ENCODE results near the gene TACC3. TPM values are rescaled to one million over a fixed set of nuclear protein-coding genes. Genes with fewer than 3 reads are reported as not detected.

TACC3 gene
- total and polyA plus RNA-seq, 4 donors = 8.4 to 42.3 (median 21.8) TPM

DNA sequence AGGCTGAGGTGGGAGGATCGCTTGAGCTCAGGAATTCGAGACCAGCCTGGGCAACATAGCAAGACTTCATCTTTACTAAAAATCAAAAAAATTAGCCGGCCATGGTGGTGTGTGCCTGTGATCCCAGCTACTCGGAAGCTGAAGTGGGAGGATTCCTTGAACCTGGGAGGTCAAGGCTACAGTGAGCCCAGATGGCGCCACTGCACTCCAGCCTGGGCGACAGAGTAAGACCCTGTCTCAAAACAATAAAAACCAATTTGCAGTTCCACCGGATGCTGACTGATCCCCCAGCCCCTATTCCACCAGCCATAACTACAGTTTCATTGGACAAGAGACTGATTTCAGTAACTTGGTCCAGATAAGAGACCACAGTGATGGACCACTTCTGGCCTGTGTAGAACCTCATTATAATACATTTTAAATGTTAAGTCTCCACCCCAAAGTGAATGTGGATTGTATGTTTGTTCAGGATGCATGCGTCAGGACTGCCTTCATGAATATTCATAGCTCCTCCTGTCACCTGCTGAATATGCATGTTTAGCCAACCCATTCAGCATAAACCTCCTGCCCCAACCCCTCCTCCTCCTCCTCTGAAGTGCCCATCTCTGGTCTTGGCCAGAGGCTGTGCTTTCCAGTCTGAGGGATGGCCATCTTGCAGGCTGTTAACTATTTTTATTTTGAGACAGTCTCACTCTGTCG lies 6.9 kb upstream of the TACC3 start:
- no peaks in the 10 kb centered on the region for H3K9me3 ChIP-seq (ENCODE audit: control insufficient read depth, insufficient read depth, low read length)
- no peak overlapping the region for H3K27ac ChIP-seq (ENCODE audit: low read depth, low read length)
- WGBS (ENCODE audit: insufficient coverage) = 58% methylated on average over 6 of the region's 9 CpGs
- peak in 1 of 6 donors; percentile 33 for DNase-seq (ENCODE audit: low read depth in 4 of 6, low spot score in 6 of 6)
- no peaks in the 10 kb centered on the region for H3K27me3 ChIP-seq (ENCODE audit: control insufficient read depth, insufficient read depth, low read length)
- H3K36me3 ChIP-seq (ENCODE audit: control insufficient read depth, insufficient read depth, low read length) = peaks cover 43% of the 10 kb centered on the region
- peaks cover 50% of the 10 kb centered on the region for H3K4me1 ChIP-seq (ENCODE audit: control insufficient read depth, insufficient read depth, low read length)
- no peak overlapping the region for H3K4me3 ChIP-seq (ENCODE audit: low read depth, low read length)

DNA sequence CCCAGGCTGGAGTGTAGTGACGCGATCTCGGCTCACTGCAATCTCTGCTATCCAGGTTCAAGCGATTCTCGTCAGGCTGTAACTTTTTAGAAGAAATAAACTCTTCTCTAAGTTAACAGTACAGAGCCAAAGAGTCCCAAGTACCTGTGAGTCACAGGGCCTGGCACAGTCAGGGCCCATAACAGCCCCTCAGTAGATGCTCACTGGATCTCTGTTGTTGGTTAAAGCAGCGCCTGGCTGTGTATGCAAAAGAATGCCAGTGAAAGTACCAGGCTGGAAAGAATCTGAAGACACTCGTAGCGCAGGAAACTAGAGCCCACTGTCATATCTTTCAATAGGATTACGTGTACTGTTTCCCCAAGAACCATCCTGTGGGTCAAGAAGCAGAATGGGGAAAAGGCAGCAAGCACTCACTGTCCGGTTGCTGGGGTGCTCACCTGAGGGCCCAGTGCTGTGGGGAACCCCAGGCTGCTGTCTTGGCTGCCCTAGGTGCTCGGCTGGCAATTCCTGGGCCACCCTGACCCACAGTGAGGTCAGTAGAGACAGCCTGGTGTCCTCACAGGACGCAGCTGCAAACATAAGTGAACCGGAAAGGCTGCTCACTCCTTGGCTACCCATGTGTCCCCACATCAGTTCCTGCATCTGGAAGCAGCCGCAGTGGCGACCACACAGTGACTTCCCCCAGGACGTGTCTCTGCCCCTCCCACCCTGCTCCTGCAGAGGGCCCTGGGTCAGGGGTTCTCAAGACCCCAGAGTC lies 6.1 kb upstream of the TACC3 start:
- no peak for DNase-seq (ENCODE audit: low read depth in 4 of 6, low spot score in 6 of 6)
- Histone ChIP-seq H3K27me3 (ENCODE audit: control insufficient read depth, insufficient read depth, low read length) (no peaks in the 10 kb centered on the region), H3K4me1 (ENCODE audit: control insufficient read depth, insufficient read depth, low read length) (peaks cover 55% of the 10 kb centered on the region), H3K36me3 (ENCODE audit: control insufficient read depth, insufficient read depth, low read length) (peaks cover 41% of the 10 kb centered on the region), H3K9me3 (ENCODE audit: control insufficient read depth, insufficient read depth, low read length) (no peaks in the 10 kb centered on the region), H3K4me3 (ENCODE audit: low read depth, low read length) (no peak overlapping the region), H3K27ac (ENCODE audit: low read depth, low read length) (no peak overlapping the region)
- WGBS (ENCODE audit: insufficient coverage) = 73% methylated on average over 16 of the region's 16 CpGs

DNA sequence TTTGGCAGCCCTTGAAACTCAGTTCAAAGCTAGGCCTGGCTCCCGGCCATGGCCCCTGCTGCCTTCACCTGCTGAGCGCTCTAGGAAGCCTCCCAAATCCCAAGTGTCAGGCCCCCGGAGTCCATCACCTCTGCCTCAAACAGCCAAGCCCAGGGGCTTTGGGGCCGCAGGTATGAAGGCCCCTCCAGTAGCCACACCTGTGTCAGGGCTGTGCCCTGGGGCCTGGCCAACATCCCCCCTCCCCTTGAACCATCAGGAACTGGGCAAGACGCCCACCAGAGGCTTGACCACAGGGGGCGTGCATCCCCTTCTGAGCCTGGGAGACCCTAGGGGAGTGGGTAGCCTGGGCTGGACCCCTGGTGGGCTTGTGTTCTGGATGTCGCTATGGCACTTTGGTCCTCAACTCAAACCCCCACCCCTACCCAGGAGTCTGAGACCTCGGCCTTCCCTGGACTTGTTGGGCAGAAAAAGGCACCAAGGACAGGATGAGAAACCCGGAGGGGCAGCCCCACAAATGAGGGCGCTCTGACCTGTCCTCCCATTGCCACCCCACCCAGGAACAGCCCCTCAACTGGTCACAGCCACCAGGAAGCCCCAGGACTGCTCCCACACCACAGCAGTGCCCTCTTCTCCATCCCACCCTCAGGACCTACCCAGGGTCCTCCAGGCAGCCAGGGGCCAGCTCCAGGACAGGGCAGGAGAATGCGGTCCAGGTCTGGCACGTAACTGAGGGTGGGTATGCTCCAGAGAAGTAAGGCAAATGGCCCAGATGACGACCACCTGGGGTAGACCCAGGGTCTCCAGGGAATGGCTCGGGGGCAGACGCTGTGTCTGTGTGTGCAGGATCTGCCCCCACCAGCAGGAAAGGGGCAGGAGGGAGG lies 5.0 kb upstream of the TACC3 start:
- H3K4me1 ChIP-seq (ENCODE audit: control insufficient read depth, insufficient read depth, low read length) = peaks cover 48% of the 10 kb centered on the region

DNA sequence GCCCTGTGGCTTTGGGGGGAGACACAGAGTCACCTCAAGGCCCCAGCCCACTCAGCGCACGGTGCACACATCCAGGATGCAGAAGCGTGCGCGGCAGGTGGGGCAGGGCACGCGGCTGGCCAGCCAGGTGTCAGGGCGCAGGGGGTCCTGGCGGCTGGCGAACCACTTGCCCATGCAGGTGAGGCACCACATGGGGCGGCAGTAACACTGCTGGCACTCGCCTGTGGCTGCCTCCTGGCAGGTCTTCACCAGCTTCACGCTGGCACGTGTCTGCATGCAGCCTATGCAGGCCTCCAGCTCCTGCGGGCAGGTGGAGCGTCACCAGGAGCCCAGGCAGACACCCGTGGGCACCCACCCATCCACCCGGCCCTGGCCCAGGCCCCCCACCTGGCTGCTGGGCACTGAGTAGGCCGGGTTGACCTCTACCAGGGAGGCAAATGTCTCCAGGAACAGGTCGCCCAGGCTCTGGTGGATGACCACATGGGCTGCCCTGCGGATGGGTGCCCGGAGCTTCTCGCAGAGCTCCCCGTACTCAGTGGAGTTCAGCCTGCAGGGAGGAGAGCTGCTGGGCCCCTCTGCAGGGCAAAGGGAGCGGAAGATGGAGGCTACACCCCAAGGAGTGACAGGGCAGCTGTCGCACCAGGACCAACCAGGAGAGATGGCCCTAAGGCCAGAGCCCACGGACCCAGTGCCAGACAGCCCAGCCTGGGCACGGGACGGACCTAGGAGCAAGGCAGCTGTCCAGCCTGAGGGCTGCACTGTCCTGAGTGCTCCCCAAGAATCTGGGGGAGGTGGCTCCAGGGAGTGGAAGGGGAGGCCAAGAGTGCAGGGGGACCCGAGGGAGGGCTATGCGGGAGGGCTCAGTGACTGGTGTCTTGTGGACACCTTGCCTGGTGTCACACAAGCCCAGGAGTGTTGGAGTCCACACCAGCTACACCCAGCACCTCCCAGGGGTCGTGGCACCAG lies 3.9 kb upstream of the TACC3 start:
- peaks cover 55% of the 10 kb centered on the region for H3K4me1 ChIP-seq (ENCODE audit: control insufficient read depth, insufficient read depth, low read length)
- no peak overlapping the region for H3K4me3 ChIP-seq (ENCODE audit: low read depth, low read length)
- H3K27ac ChIP-seq (ENCODE audit: low read depth, low read length) = no peak overlapping the region
- H3K27me3 ChIP-seq (ENCODE audit: control insufficient read depth, insufficient read depth, low read length) = no peaks in the 10 kb centered on the region
- WGBS (ENCODE audit: insufficient coverage) = 95% methylated on average over 32 of the region's 32 CpGs
- peaks cover 45% of the 10 kb centered on the region for H3K36me3 ChIP-seq (ENCODE audit: control insufficient read depth, insufficient read depth, low read length)
- H3K9me3 ChIP-seq (ENCODE audit: control insufficient read depth, insufficient read depth, low read length) = no peaks in the 10 kb centered on the region
- DNase-seq (ENCODE audit: low read depth in 4 of 6, low spot score in 6 of 6) = no peak

More for the DNA sequence above, 5.0 kb upstream of the TACC3 start:
- no peak for DNase-seq (ENCODE audit: low read depth in 4 of 6, low spot score in 6 of 6)
- Histone ChIP-seq H3K9me3 (ENCODE audit: control insufficient read depth, insufficient read depth, low read length) (no peaks in the 10 kb centered on the region), H3K4me3 (ENCODE audit: low read depth, low read length) (no peak overlapping the region), H3K36me3 (ENCODE audit: control insufficient read depth, insufficient read depth, low read length) (peaks cover 41% of the 10 kb centered on the region), H3K27ac (ENCODE audit: low read depth, low read length) (no peak overlapping the region), H3K27me3 (ENCODE audit: control insufficient read depth, insufficient read depth, low read length) (no peaks in the 10 kb centered on the region)
- WGBS (ENCODE audit: insufficient coverage) = 90% methylated on average over 9 of the region's 15 CpGs

- no peak for DNase-seq (ENCODE audit: low read depth in 4 of 6, low spot score in 6 of 6)
- H3K27me3 ChIP-seq (ENCODE audit: control insufficient read depth, insufficient read depth, low read length) = no peaks in the 10 kb centered on the region
- no peak overlapping the region for H3K4me3 ChIP-seq (ENCODE audit: low read depth, low read length)
- peaks cover 55% of the 10 kb centered on the region for H3K4me1 ChIP-seq (ENCODE audit: control insufficient read depth, insufficient read depth, low read length)
- H3K9me3 ChIP-seq (ENCODE audit: control insufficient read depth, insufficient read depth, low read length) = no peaks in the 10 kb centered on the region
- peaks cover 47% of the 10 kb centered on the region for H3K36me3 ChIP-seq (ENCODE audit: control insufficient read depth, insufficient read depth, low read length)
- 88% methylated on average over 30 of the region's 31 CpGs for WGBS (ENCODE audit: insufficient coverage)
- no peak overlapping the region for H3K27ac ChIP-seq (ENCODE audit: low read depth, low read length)
Measured at GRCh38 chr4:1718095-1718850, 3.0 kb upstream of the TACC3 start.

GRCh38 chr4:1720163-1720983 lies 948 bp upstream of the TACC3 start:
- WGBS (ENCODE audit: insufficient coverage) = under 1% methylated on average over 79 of the region's 79 CpGs
- Histone ChIP-seq H3K36me3 (ENCODE audit: control insufficient read depth, insufficient read depth, low read length) (peaks cover 56% of the 10 kb centered on the region), H3K4me1 (ENCODE audit: control insufficient read depth, insufficient read depth, low read length) (peaks cover 46% of the 10 kb centered on the region), H3K27ac (ENCODE audit: low read depth, low read length) (peak overlapping the region; percentile 80), H3K27me3 (ENCODE audit: control insufficient read depth, insufficient read depth, low read length) (no peaks in the 10 kb centered on the region), H3K4me3 (ENCODE audit: low read depth, low read length) (peak overlapping the region; percentile 57), H3K9me3 (ENCODE audit: control insufficient read depth, insufficient read depth, low read length) (no peaks in the 10 kb centered on the region)
- peak in 3 of 6 donors; percentile 7 to 53 (median 51) for DNase-seq (ENCODE audit: low read depth in 4 of 6, low spot score in 6 of 6)

GRCh38 chr4:1721666-1722550 lies 587 bp downstream of the TACC3 start:
- Histone ChIP-seq H3K4me3 (ENCODE audit: low read depth, low read length) (peak overlapping the region; percentile 35), H3K4me1 (ENCODE audit: control insufficient read depth, insufficient read depth, low read length) (peaks cover 52% of the 10 kb centered on the region), H3K9me3 (ENCODE audit: control insufficient read depth, insufficient read depth, low read length) (no peaks in the 10 kb centered on the region), H3K27ac (ENCODE audit: low read depth, low read length) (no peak overlapping the region), H3K27me3 (ENCODE audit: control insufficient read depth, insufficient read depth, low read length) (no peaks in the 10 kb centered on the region), H3K36me3 (ENCODE audit: control insufficient read depth, insufficient read depth, low read length) (peaks cover 58% of the 10 kb centered on the region)
- DNase-seq (ENCODE audit: low read depth in 4 of 6, low spot score in 6 of 6) = no peak
- 3% methylated on average over 61 of the region's 61 CpGs for WGBS (ENCODE audit: insufficient coverage)

Data from spinal cord (tissue), 10 donors.